ENCODE results near the gene SVIL.

SVIL gene

DNA sequence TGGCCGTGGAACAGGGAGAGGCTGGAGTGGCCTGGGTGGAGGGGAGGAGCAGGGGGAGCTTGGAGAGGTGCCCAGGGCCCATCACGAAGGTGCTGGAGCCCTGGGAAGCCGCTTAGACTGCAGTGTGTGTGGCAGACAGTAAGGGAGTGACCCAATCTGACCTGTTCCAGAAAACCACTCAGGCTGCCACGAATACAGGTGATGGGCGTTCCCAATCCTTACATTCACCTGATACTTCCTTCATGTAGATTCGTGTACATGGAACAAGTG is 161.7 kb downstream of the SVIL start:
- TF ChIP-seq, protein P1, sequence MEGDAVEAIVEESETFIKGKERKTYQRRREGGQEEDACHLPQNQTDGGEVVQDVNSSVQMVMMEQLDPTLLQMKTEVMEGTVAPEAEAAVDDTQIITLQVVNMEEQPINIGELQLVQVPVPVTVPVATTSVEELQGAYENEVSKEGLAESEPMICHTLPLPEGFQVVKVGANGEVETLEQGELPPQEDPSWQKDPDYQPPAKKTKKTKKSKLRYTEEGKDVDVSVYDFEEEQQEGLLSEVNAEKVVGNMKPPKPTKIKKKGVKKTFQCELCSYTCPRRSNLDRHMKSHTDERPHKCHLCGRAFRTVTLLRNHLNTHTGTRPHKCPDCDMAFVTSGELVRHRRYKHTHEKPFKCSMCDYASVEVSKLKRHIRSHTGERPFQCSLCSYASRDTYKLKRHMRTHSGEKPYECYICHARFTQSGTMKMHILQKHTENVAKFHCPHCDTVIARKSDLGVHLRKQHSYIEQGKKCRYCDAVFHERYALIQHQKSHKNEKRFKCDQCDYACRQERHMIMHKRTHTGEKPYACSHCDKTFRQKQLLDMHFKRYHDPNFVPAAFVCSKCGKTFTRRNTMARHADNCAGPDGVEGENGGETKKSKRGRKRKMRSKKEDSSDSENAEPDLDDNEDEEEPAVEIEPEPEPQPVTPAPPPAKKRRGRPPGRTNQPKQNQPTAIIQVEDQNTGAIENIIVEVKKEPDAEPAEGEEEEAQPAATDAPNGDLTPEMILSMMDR (IDR thresholded peaks at IDR 0.05; ENCODE audit: extremely low read depth, insufficient read depth, missing control alignments) = no peak
- in situ Hi-C loops (cut with MboI; ENCODE audit: low pct_unique_long_range_greater_than_20kb, low sequenced_read_pairs, unreplicated experiment) = no loop called here
- DNase-seq (ENCODE audit: low spot score) = no peak

DNA sequence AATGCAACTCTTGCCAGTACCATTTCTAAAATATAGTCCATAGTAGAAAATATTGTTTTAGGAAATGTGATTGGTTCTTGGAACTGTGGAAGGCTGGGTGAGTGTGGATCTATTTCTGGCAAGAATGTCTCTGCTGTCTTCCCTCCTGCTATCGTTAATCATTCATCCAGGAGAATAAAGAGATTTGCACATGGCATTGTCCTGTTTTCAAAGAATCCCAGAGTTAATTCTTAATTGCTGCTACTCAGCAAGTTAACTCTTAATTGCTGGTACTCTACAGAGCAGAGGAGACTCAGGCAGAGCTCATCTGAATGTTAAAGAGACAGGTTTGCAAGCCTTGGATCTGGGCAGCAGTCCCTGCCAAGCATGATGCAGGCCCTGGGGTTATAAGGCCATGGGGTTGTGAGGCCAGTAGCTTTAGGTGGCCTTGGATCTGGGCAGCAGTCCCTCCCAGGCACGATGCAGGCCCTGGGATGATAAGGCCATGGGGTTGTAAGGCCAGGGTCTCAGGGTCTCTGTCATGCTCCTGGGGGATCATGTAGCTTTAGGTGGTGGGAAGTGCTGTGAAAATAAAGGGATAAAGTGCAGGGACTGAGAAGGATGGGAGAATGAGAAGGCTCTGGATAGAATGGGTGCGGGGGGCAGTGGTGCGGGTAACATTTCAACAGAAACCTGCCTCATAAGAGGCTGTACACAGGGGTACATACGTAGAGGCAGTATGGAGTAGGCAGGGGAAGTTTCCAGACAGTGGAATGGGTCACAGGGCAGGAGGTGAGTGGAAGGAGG is 162.3 kb downstream of the SVIL start:
- in situ Hi-C loops (cut with MboI; ENCODE audit: low pct_unique_long_range_greater_than_20kb, low sequenced_read_pairs, unreplicated experiment) = no loop called here
- no peak for DNase-seq (ENCODE audit: low spot score)
- TF ChIP-seq, protein P1 (IDR thresholded peaks at IDR 0.05; ENCODE audit: extremely low read depth, insufficient read depth, missing control alignments) = no peak

DNA sequence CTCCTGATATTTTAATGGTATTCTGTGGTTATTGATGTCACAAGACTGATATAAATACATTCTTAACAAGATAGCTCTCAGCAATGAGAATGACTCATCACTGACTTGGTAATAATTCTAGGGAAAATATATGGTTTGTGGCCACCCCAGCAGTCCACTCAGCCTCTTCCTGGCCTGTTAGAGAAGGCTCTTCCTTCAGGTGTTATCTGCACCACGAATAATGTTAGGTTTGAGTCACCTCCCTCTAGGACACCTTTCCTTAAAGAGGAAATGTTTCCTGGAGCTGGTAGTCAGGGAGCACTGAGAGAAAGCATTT is 163.3 kb downstream of the SVIL start:
- DNase-seq (ENCODE audit: low spot score) = no peak
- in situ Hi-C loops (cut with MboI; ENCODE audit: low pct_unique_long_range_greater_than_20kb, low sequenced_read_pairs, unreplicated experiment) = no loop called here
- TF ChIP-seq, protein P1 (IDR thresholded peaks at IDR 0.05; ENCODE audit: extremely low read depth, insufficient read depth, missing control alignments) = no peak

DNA sequence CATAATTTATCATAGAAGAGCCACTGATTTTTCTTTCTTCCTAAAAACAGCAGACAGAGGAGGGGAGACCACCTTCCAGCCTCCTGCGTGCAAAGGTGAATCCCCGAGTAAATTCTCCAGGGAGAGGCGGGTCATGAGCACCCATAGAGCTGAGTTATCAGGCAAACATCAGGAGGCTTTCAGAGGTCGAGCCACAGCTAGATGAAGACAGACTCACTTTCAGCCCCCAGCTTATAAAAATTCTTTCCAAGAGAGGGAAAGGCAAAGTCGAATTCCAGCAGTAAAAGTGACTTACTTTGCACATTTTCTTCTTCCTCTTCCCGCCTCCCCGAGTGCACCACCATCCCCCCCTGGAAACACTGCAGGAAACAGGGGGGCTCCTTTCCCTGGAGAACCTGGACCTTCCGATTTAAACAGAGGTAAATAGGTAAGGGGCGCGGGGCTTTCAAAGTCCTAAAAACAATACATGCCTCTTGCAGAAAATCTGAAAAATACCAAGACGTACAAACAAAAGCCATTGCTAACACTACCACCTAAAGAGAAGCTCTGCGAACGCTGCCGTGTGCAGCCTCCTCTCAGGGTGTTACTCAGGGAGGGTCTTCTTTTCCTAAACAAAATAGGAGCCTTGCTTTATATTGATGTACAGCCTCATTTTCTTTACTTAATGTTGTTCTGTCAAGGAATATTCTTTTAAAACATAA is 163.8 kb downstream of the SVIL start:
- DNase-seq (ENCODE audit: low spot score) = no peak
- TF ChIP-seq, protein P1 (IDR thresholded peaks at IDR 0.05; ENCODE audit: extremely low read depth, insufficient read depth, missing control alignments) = no peak
- in situ Hi-C loops (cut with MboI; ENCODE audit: low pct_unique_long_range_greater_than_20kb, low sequenced_read_pairs, unreplicated experiment) = no loop called here

DNA sequence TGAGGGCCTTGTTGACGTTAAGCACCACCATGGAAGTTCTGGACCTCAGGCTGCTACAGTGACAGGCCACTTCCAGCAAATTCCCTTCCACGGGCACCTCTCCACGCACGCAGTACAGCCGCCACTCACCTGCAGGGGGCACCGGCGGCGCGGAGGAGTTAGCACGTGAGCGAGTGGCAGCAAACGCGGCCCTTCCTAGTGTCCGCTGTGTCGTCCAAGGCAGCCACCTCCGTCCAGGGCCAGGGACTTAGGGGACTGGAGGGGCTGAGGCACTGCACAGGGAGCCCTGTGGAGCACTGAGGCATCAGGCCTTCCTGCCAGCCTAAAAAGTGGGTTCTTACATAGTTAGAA is 164.4 kb downstream of the SVIL start:
- TF ChIP-seq, protein P1 (IDR thresholded peaks at IDR 0.05; ENCODE audit: extremely low read depth, insufficient read depth, missing control alignments) = peak; percentile 37
- DNase-seq (ENCODE audit: low spot score) = no peak
- in situ Hi-C loops (cut with MboI; ENCODE audit: low pct_unique_long_range_greater_than_20kb, low sequenced_read_pairs, unreplicated experiment) = no loop called here

DNA sequence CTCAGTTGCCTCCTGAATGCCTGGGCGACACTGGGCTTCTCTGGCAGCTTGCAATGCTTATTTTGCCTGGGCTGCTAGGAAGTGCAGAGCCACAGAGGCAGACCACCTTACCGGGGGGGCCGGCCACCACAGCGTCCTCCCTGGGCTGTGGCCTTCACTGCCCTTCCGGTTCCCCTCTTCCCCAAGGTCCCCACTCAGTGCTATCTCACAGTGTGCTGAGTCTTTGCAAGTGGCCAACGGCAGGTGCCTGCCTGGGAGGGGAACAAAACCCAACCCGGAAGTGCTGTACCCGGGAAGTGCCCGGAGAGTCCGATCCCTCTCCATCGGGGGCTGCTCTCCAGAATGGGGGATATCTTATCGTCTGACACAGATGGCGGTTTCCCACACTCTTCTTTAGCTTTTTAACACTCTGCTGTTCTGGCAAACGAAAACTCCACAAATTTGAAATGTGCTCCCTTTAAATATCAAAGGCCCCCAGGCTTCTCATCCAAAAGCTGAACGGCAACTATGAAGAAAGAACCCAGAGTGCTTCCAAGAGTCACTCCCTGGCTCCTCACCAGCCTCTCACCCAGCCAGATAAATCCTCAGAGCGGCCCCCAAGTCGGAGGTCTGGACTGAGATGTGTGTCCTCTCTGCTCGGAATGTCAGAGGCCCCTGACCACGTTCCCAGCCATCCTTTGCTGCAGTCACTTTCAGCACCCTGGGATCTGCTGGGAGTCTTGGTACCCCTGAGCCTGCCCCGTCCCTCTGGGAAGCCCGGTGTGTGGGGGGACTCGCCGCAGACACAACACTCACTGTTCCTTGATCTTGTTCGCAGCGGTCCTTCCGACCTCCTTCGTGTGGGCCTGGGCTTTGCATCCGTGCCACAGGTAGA is 165.1 kb downstream of the SVIL start:
- TF ChIP-seq, protein P1 (IDR thresholded peaks at IDR 0.05; ENCODE audit: extremely low read depth, insufficient read depth, missing control alignments) = no peak
- in situ Hi-C loops (cut with MboI; ENCODE audit: low pct_unique_long_range_greater_than_20kb, low sequenced_read_pairs, unreplicated experiment) = no loop called here
- DNase-seq (ENCODE audit: low spot score) = no peak
